Measurements from ENCODE around the gene GABRB2. TPM values are rescaled to one million over a fixed set of nuclear protein-coding genes. Genes with fewer than 3 reads are reported as not detected.

GABRB2 gene
- total RNA-seq, 1 experiment from 2014 or later: not detected

DNA sequence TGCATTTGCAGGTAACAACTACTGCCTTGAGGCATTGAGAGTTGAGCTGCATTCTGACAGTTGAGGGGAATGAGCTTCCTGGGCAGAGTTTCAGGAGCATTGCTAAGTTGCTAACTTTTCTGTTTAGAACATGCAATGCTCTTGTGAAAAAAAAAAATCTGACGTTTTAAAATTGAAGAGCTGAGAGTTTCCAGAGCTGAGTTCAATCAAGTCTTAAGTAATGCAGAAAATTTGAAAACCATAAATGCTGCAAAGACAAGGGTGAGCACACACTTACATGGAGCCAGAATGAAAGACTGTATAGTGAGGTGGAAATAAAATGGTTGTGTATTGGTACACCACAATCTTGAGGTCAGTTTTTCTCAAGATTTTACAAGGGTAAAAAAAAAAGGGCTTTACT, 166.0 kb downstream of the GABRB2 start:
- Histone ChIP-seq H3K27ac (ENCODE audit: low read depth, low read length) (no peak overlapping the region), H3K9ac (ENCODE audit: low read length) (no peak overlapping the region), H3K27me3 (ENCODE audit: insufficient read depth, low read length) (no peaks in the 10 kb centered on the region), H3K4me2 (ENCODE audit: low read length) (no peak overlapping the region), H3K36me3 (ENCODE audit: control insufficient read depth in 1 of 2, insufficient read depth in 2 of 2, low read length in 2 of 2) (no peaks in the 10 kb centered on the region; a peak in 1 of 4 replicates), H3K4me3 (replicated peaks in 1 of 2; ENCODE audit: low read depth in 1 of 2, low read length in 2 of 2) (no peak overlapping the region), H3K79me2 (ENCODE audit: insufficient read depth, low read length) (no peaks in the 10 kb centered on the region), H3K9me2 (ENCODE audit: insufficient read depth) (no peaks in the 10 kb centered on the region), H3K9me3 (ENCODE audit: control insufficient read depth in 1 of 2, insufficient read depth in 1 of 2, low read depth in 1 of 2, low read length in 2 of 2) (no peaks in the 10 kb centered on the region; a peak in 1 of 4 replicates), H3K4me1 (ENCODE audit: control insufficient read depth in 1 of 2, insufficient read depth in 2 of 2, low read length in 2 of 2) (no peaks in the 10 kb centered on the region), H2AFZ (ENCODE audit: low read depth, low read length, poor library complexity, severe bottlenecking) (no peak overlapping the region), H4K20me1 (ENCODE audit: insufficient read depth) (no peaks in the 10 kb centered on the region)
- RAD21 ChIA-PET (ENCODE audit: low non-redundant PET in 1 of 2, low total read pairs in 2 of 2, uncharacterized antibody in 2 of 2, unreplicated experiment in 2 of 2): no interaction called here
- intact Hi-C loops (cut with micrococcal nuclease): no loop called here
- ATAC-seq (no peak), DNase-seq (ENCODE audit: low read depth, low spot score) (no peak)
- CTCF ChIA-PET: no interaction called here
- TF ChIP-seq EGR1 (IDR thresholded peaks at IDR 0.05; ENCODE audit: low read depth) (no peak), JUND (IDR thresholded peaks at IDR 0.05) (no peak), FOSL1 (IDR thresholded peaks at IDR 0.05; ENCODE audit: low read depth) (no peak), CBX3 (IDR thresholded peaks at IDR 0.05; ENCODE audit: low read depth) (no peak), SRF (IDR thresholded peaks at IDR 0.05; ENCODE audit: low read depth) (no peak), EZH2phosphoT487 (IDR thresholded peaks at IDR 0.05; ENCODE audit: borderline replicate concordance) (no peak), TCF7L2 (IDR thresholded peaks at IDR 0.05; ENCODE audit: borderline replicate concordance, extremely low read depth, insufficient read depth, insufficient read length) (no peak), ELF1 (IDR thresholded peaks at IDR 0.05; ENCODE audit: borderline replicate concordance, low read depth) (no peak), RAD21 (IDR thresholded peaks at IDR 0.05; ENCODE audit: low read depth) (no peak), ZFX (IDR thresholded peaks at IDR 0.05) (no peak), POLR2AphosphoS5 (IDR thresholded peaks at IDR 0.05; ENCODE audit: low read depth, low read length) (no peak)
- TF ChIP-seq, protein P1, sequence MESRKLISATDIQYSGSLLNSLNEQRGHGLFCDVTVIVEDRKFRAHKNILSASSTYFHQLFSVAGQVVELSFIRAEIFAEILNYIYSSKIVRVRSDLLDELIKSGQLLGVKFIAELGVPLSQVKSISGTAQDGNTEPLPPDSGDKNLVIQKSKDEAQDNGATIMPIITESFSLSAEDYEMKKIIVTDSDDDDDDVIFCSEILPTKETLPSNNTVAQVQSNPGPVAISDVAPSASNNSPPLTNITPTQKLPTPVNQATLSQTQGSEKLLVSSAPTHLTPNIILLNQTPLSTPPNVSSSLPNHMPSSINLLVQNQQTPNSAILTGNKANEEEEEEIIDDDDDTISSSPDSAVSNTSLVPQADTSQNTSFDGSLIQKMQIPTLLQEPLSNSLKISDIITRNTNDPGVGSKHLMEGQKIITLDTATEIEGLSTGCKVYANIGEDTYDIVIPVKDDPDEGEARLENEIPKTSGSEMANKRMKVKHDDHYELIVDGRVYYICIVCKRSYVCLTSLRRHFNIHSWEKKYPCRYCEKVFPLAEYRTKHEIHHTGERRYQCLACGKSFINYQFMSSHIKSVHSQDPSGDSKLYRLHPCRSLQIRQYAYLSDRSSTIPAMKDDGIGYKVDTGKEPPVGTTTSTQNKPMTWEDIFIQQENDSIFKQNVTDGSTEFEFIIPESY (IDR thresholded peaks at IDR 0.05; ENCODE audit: extremely low read depth, insufficient replicate concordance, low read length): no peak
- TF ChIP-seq, protein P2, sequence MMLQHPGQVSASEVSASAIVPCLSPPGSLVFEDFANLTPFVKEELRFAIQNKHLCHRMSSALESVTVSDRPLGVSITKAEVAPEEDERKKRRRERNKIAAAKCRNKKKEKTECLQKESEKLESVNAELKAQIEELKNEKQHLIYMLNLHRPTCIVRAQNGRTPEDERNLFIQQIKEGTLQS (IDR thresholded peaks at IDR 0.05): no peak
- no TSS peak for BruUV-seq (replicated peaks)
- POLR2A ChIA-PET: no interaction called here
